GM21825 (cell line): ENCODE data around the gene PSTPIP1.
A peak's percentile ranks its signal among the peaks of the same experiment; 100 is the strongest.

Source experiments
- ATAC-seq: cut with Tn5 transposase; IDR thresholded peaks from one replicate; pipeline ENCODE4 v1.9.1; 2021; ENCODE audit warnings: mild to moderate bottlenecking, moderate library complexity; ENCODE audit not compliant: unreplicated experiment

PSTPIP1 gene

DNA sequence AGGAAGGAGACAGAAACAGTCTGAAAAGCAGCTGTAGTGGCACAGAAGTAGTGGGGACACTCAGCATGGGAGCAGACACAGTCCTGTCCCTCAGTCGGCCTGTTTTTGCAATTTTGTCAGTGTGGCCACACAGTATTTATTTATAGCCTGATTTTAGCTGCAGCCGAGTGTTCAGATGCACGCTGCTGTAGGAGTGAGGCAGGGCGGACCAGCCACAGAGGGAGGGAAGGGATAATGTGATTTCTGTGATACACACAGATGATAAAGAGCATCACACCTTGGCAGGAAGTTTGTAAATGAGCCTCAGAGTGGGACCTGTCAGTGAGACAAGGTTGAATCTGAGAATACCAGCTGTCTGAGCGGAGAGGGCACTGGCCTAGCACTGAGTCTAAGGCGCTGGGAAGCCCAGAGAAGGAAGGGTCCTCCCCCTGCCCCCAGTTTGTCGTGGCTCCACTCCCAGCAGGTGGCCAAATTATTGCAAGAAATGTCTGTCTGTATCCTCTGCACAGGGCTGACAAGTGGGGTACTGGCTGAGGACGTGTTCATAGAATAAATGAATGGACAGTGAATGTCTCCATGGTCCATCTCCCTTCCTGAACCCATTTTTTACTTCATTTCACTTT is 3.8 kb downstream of the PSTPIP1 start:
- ATAC-seq = no peak

- no peak for ATAC-seq
Observed at GRCh38 chr15:76999996-77000395, 5.1 kb downstream of the PSTPIP1 start.

DNA sequence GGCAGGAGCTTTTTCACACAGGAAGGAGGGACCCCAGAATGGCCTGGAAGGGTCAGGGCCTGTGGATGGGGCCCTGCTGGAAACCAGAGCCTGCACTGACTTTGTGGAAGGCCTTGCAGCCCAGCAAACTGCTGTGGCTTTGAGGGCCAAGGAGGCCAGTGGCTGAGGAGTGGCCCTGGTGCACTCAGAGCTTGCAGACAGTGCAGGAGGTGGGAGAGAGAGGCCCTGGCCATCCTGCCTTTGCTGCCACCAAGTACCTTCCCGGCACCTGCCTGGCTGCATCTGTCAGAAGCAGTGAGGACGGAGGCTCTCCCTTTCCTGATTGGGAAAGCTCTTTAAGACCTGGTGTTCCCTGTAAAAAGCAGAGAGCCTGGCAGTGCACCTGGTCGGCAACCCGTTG is 6.4 kb downstream of the PSTPIP1 start:
- ATAC-seq = no peak

DNA sequence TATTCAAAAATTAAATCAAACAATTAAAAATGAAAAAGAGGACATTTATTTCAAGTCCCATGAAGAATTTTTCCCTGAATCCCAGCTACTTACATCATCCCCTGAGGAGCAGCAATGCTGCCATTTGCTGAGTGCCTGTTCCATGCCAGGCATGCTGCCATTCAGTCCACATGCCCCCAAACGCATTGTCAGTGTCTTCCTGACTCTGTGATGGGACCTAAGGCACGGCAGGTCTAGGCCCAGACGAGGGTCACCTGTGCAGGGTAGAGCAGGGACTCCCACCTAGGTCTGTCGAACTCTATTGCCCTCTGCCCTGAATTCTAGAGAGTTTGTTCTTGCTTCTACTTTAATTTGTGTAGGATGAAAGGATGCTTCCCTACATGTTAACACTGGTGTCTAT is 7.0 kb downstream of the PSTPIP1 start:
- ATAC-seq = no peak

DNA sequence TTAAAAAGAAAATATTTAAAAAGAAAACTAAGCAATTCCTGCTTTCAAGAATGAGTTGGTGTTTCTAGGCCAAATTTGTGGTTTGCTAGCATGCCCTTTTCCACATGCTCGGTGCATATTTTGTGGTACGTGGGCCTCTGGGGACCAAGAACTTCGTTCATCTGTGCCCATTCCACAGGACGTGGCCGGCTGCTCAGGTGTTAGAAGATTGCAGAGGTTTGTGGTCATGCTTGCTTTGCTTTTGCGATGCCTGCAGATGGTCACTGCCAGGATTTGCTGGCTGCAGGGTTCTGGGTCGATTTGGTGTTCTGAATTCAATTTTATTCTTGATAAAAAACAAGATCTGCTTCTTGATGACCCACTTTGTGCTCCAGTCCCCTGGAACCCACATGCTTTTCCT is 7.5 kb downstream of the PSTPIP1 start:
- ATAC-seq = no peak

DNA sequence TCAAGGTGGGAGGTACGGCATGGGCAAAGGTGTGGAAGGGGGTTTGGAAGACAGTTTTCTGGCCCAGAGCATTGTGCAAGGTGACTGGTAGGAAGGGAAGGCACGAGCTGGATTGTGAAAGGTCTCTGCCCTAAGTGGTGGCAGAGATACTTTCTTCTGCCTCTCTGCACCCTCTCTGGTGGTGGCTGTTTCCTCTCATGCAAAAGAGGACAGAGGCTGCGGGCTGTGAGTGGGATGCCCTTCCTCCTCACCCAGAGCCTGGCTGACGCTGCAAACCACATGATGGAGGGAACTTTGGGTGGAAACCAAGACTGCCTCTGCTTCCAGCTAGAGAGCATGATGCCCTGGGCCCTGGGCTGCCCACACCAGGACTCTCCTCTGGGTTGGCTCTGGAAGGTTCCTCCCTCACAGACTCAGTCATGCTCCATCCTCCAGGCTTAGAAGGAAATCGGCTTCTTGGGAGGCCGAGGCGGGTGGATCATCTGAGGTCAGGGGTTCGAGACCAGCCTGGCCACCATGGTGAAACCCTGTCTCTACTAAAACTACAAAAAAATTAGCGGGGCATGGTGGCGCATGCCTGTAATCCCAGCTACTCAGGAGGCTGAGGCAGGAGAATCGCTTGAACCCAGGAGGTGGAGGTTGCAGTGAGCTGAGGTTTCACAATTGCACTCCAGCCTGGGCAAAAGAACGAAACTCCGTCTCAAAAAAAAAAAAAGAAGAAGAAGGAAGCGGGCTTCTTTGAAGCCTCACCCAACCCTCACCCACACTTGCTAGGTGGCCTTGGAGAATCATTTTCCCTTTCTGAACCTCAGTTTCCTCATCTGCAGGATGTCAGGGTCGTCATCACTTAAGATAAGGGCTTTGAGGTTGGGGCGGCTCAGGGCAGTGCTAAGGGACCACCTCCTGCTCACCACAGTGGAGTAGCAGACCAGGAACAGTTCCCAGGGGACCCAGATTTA is 8.3 kb downstream of the PSTPIP1 start:
- ATAC-seq = peak; percentile 86

GRCh38 chr15:77004189-77004588 is 9.3 kb downstream of the PSTPIP1 start:
- no peak for ATAC-seq

DNA sequence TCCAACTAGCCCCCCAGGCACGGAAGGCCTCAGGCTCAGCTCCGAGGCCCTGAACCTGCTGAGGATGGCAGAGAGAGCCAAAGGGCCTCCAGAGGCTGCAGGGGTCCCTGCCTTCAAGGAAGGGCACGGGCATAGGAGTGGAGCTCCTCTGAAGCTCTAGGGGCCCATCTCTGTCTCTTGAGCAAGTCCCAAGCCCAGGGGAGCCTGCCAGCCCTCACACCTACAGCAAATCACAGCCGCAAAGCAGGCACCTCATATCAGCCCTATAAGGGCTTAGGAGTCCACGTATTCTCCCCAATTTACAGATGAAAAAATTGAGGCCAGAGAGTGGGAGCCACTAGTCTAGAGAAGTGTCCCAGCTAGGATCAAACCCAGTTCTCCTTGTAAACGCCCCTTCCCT is 14.2 kb downstream of the PSTPIP1 start:
- ATAC-seq = no peak

DNA sequence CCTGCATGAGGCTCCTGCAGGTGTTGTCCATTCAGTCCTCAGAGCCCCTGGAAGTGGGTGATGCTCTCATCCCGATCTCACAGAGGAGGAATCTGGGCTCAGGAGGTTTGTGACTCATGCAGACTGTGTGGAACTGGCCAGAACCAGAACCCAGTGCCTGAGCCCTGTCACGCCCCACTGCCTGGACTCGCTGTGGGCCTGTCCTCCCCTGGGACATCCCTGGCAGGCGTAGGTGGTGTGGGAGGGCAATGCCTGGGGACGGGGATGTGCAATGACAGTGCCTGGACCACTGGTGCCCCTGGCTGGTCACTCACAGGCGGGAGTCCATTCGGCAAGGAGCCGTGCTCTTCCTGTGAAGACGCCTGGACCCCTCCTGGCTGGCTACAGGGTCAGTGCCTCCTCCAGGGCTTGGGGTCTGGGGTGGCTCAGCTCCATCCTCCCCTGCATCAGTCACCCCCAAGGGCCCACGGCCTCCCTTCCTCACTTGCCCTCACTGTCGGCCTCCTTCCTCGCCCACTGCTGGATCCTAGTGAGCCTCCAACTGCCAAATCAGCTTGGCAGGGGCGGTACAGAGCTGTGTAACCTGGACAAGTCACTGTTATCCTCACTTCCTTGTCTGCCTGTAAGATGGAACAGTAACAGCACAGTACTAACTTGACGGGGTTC is 14.9 kb downstream of the PSTPIP1 start:
- no peak for ATAC-seq

DNA sequence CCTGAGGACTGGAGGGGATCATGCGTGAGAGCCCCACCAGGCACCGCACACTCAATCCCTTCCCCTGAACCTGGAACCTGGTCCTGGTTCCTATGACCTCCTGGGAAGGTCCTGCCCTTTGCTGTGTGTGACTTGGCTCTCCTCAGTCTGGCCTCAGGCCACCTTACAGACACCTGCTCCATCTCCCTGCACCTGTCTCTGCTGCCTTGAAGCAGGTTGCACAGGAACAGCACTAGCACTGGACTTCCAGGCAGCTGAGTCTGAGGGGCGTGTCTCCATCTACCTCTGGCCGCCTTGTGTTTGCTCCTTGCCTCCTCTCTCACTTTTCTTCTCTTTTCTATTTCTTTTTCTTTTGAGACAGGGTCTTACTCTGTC is 15.4 kb downstream of the PSTPIP1 start:
- no peak for ATAC-seq

- no peak for ATAC-seq
Observed at GRCh38 chr15:77010857-77011256, 15.9 kb downstream of the PSTPIP1 start.

- no peak for ATAC-seq
Observed at GRCh38 chr15:77012117-77012712, 17.3 kb downstream of the PSTPIP1 start.

DNA sequence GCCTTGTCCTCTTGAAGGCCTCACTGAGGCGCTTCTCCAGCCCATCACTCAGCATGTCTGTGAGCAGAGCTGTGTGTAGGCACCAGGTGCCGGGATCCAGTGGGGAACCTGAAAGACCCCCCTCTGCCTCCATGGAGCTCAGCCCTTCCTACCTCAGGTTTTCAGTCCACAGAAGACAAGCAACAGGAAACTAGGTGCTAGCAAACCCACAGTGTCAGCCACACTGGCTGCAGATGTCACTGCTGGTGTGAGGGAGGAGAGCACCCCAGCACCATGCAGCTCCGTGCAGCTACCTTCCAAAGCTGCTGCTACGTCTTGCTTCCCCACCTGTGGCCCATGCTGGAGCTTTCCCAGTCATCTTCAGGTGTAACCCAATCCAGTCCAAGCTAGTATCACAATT is 17.9 kb downstream of the PSTPIP1 start:
- no peak for ATAC-seq

- ATAC-seq = no peak
Observed at GRCh38 chr15:77013776-77014131, 18.8 kb downstream of the PSTPIP1 start.

DNA sequence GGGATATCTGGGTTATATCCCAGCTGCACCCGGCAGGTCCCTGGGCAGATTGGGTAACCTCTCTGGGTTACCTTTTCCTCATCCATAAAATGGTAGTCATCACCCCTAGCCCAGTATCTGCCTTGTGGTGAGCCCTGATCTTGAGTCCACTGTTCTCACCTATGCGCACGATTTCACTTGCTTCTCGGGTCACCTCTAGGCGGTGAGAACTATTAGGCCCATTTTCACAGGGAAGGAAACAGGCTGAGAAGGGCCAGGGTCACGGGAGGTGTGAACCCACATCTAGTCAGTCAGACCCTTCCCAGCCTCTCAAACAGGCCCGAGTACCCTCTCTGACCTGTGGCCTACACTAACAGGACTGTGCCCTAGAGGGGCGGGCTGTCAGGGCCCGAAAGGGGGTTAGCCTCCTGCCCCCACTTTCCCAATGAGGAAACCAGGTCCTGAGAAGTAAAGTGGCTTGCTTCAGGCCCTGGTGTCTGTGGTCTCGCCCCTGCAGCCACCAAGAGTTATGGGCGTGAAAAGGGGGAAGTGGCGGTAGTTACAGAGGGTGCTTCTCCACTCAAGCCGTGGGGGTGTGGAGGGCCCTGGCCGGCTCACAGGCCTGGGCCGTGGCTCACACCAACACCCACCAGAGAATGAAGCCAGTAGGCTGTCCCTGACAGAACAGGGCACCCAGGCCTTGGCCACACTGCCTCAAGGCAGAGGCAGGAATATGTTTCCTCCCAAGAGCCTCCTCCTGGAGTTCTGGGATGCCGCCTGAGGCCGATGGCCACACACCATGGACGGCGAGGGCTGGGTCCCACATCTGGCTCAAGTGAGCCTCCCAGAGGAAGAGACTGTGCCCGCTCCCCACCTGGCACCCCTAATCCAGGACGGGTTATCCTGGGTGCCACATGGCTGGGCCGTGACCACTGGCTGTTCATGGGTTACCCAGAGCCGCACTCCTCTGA is 19.5 kb downstream of the PSTPIP1 start:
- ATAC-seq = peak; percentile 40

- ATAC-seq = no peak
Observed at GRCh38 chr15:77015646-77016320, 20.9 kb downstream of the PSTPIP1 start.

- no peak for ATAC-seq
Observed at GRCh38 chr15:77016321-77016695, 21.4 kb downstream of the PSTPIP1 start.

GRCh38 chr15:77017091-77017660 is 22.2 kb downstream of the PSTPIP1 start:
- no peak for ATAC-seq
